GM04504 (cell line): ENCODE data around the gene TCEAL5.
"Not testable (repeated sequence)": the region's sequence is repeated elsewhere in the genome, so short reads cannot be mapped to it uniquely, and the experiment has no call there.

Source experiments
- DNase-seq: peaks from one replicate; pipeline ENCODE4 v3.0.0-alpha.2; 2012; ENCODE audit warnings: low read depth

Gene TCEAL5, protein sequence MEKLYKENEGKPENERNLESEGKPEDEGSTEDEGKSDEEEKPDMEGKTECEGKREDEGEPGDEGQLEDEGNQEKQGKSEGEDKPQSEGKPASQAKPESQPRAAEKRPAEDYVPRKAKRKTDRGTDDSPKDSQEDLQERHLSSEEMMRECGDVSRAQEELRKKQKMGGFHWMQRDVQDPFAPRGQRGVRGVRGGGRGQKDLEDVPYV

DNA sequence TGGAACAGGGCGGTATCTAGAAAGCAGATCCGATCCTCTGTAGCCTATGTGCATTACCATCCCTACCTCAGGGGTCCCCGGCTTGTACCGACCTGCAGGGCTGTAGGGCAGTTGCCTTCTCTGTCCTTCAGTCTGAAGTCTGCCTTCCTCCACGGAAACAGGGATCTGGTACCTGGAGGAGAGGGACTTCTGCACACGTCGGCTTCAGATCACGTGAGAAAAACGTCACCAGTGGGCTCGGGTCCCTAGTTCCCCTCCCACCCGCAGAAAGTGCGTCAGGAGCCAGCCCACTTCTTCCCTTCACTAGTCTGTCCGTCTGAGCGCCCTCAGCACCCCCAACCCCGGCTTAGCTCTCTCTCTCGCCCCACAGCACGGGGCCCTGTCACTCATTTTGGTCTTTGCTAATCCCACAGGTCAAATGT is at the start of gene TCEAL5:
Gene TCEAL5, minus strand, starts transcription at position 170 of the 422 bp plus-strand sequence. CDS start 2,187 bp downstream, outside the sequence.
- DNase-seq = no peak

DNA sequence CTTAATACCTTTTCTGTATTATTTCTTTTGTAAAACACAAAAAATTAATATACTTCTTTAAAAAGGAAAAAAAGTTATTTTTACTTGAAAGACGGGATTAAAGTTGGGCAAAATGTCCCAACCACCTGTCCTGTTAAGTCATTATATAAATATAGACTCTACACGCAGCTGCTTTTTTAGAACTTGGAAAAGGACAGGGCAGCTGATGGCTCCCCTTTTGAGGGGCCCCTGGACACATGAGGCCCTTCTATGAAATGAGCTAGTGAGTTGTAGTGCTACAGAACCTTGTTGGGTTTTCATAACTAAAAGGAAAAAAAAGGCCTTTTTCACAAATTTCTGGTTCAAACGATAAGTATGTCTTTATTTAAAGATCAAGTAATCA is 34.8 kb upstream of the TCEAL5 start:
- DNase-seq = no peak

DNA sequence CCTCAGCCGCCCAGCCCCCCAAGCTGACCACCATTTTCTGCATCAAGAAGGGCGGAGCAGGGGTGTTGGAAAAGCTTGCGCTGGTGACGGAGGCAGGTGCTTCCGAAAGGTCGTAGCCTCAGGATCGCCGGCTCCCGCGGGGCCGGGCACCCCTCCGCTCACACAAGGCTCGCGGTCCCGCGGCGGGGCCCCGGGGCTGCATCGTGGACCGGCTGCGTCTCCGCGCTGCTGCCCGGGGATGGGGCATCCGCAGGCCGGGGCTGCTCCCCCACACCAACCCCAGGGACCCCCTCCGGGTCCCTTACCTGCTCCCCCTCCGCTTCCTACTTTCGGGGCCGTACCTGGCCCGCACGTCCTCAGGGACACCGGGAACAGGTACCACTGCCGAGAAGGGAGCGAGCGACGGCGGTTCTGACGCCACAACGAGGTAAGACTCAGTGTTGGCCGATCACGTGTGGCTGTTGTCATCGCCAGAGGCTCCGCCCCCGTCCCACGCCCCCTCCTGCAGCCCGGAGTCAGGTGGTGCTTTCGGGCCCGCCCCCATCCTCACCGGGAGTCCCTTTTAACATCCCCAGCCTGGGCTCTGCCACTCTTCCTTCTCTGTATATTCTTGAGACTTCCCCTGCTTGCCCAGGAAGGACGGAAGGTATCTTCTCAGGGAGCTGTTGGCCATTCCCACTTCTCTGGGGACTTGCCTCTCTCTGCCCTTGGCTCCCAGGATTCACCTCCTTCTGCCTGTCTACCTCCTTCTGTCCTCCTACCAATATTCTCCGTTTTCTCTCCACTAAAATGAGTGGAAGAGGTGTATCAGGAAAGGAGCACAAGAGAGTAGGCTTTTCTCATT is 34.2 kb upstream of the TCEAL5 start, which contains the start of gene BEX2:
Gene BEX2, minus strand, starts transcription at position 436 of the 844 bp plus-strand sequence. CDS start 1,014 bp downstream, outside the sequence.
- DNase-seq = no peak

DNA sequence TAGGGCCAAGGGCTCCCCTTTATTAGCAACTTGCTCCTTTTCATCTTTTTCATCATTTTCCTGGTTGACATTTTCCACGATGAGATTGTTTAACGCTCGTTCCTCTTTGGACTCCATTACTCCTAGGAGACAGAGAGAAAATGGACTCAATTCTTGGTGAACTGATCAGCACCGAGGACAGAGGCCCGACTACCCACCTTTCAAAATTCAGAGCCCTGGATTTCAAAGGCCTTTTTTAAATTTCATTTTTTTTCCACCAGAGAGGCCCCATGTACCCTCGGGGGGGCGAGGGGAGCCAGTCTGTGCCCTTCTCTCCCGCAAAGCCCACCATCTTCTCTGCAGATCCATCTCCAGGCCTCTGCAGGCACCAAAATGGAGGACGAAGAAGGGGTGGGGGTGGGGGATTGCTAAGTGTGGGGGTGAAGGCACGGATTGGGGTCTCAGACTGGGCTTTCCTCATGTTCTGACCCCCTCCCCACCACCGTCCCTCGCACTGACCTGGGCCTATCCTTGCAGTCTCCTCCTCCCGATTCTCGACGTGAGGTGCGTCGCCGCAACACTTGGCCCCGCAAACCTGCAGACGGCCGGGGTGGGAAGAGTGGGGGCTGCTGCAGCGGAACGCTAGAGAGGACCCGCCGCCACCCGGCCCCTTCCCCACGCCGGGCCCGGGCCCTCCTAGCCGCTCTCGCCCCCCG is 33.5 kb upstream of the TCEAL5 start:
- no peak for DNase-seq

DNA sequence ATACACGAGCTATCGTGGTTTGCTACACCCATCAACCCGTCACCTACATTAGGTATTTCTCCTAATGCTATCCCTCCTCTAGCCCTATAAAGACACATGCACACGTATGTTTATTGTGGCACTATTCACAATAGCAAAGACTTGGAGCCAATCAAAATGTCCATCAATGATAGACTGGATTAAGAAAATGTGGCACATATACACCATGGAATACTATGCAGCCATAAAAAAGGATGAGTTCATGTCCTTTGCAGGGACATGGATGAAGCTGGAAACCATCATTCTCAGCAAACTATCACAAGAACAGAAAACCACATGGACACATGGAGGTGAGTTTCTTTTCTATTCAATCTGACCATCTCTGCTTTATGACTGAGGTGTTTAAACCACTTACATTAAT is 29.1 kb upstream of the TCEAL5 start:
- DNase-seq = not testable (repeated sequence)

DNA sequence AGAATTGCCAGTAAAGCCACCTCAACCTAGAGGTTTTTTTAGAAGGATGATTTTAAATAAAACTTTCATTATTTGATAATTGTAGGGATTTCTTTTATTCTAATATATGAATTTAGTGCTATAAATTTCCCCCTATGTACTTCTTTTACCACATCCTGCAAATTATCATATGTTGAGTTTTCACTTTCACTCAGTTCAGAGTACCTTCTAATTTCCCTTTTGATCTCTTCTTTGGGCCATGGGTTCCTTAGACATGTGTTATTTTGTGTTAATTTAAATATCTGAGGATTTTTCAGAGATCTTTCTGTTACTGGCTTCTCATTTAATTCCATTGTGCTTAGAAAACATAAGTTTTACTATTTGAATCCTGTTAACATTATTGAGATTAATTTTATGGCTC is 28.2 kb upstream of the TCEAL5 start:
- no peak for DNase-seq

DNA sequence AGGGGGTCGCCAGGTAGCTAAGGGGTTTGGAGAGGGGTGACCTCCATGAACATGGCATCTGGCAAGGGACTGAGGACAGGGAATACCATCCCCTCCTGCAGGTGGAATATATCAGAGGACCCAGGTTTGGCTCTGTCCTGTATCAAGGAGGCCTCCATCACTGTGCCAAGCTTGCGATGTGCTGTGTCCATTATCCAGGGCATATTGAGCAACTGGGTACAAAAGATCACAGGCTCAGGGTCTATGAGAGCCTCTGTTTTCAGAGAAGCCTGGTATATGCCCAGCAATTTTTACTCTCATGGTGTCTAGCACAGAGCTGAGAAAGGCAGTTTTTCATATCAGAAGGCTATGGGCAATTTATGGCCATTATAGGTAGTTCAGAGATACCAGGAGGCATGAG is 16.6 kb upstream of the TCEAL5 start:
- no peak for DNase-seq

DNA sequence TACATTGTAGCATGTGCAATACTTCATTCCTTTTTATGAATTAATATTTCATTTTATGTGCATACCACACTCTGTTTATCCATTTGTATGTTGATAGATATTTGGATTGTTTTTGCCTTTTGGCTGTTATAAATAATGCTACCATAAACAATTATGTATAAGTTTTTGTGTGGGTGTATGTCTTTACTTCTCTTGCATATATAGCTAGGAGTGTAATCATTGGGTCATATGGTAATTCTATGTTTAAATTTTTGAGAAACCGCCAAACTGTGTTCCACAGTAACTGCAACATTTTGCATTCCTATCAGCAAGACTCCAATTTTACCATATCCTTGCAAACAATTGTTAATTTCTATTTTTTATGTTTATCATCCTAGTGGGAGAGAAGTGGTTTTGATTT is 3.1 kb upstream of the TCEAL5 start:
- no peak for DNase-seq

DNA sequence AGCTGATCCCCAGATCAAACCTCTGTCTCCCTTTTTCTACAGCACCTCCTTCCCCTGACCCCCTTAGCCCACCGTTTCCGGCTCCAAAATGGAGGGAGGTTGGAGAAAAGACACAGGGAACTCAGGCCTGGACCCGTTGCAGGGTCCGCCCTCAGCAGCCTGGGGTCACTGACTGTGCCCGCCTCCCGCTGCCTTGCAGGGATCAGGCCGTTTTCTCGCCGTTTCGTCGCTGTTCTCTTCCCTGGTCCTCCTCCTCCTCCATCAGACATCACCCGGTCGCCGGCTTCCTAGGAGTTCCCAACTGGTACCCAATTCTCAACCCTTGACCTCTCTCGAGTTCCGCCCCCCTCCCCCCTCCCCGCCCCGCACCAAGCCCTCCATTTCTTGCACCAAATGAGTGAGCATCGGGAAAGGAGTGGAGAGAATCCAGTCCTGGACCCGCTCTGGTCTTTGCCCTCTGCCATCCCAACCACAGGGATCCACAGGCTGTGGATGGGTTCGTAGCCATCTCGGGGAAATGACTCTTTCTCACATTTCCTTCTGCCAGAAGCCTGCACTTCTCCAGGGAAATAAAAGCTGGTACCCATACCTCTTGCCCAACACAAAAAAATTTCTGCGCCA is 493 bp downstream of the TCEAL5 start:
- DNase-seq = no peak

DNA sequence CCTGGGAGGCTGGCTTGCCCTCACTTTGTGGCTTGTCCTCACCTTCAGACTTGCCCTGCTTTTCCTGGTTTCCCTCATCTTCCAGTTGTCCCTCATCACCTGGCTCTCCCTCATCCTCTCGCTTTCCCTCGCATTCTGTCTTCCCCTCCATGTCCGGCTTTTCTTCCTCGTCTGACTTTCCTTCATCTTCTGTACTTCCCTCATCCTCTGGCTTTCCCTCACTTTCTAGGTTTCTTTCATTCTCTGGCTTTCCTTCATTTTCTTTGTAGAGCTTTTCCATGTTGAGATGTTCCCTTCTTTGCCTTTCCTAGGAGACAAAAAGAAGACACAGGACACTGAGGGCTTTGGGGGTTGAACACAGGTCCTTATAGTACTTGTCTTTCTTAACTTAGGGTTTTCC is 2.3 kb downstream of the TCEAL5 start:
- DNase-seq = no peak

DNA sequence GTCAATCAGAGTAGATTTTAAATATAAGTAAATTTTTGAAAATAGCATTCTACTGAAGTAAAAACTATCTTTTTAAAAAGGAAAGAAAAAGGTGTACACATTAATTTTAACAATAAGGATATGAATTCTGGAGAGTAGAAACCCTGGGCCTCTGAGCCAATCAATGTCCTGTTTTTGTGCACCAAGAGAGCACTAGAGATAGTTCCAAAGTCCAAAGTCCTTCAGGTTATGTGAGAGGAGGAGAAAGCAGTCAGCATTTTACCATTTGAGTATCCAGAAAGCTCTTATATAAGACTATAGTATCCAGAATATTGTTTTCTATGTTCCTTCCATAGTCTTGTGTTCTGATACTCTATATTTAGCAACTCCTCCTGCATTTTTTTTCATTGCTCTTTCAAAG is 18.3 kb downstream of the TCEAL5 start:
- DNase-seq = no peak

DNA sequence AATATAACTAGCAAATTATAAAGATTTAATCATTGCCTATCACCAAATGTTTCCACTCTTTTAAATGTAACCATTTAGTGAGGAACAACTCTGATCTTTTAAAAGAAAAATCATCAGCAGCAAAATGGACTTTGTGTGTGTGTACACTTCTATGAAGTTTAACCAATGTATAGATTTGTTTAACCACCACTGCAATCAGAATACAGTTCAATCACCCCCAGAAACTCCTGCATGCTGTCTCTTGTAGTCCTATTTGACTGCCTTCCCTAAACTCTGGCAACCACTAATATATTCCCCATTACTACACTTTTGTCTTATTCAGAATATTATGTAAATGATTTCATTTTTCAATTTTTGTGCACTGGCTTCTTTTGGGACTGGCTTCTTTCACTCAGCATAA is 19.9 kb downstream of the TCEAL5 start:
- DNase-seq = no peak

DNA sequence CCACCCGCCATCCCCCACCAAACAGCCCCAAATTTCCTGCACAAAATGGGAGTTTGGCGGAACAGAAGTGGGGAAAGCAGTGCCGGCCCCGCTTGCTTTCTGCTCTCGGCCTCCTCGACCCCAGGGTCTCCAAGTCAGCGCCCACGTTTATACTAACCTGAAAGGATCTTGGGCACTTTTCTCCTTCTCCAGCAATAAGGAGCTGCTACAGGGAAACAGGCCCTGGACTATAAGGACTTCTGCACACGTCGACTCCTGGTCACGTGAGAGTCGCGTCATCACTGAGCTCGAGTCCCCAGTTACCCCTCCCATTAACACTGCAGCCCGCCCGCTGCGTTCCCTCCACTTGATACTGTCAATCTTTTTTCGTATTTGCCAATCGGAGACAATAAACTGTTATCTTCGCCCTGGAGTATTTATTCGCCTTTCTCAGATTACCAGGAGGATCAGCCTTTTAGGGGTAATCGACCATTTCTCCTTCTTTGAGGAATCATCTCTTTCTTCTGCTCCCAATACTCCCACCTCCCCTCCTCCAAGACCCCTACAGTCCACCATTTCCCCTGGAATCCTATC is 21.5 kb downstream of the TCEAL5 start, which contains the start of gene TCEAL8:
Gene TCEAL8, minus strand, starts transcription at position 235 of the 573 bp plus-strand sequence. CDS start 1,176 bp downstream, outside the sequence.
- DNase-seq = peak; percentile 27

DNA sequence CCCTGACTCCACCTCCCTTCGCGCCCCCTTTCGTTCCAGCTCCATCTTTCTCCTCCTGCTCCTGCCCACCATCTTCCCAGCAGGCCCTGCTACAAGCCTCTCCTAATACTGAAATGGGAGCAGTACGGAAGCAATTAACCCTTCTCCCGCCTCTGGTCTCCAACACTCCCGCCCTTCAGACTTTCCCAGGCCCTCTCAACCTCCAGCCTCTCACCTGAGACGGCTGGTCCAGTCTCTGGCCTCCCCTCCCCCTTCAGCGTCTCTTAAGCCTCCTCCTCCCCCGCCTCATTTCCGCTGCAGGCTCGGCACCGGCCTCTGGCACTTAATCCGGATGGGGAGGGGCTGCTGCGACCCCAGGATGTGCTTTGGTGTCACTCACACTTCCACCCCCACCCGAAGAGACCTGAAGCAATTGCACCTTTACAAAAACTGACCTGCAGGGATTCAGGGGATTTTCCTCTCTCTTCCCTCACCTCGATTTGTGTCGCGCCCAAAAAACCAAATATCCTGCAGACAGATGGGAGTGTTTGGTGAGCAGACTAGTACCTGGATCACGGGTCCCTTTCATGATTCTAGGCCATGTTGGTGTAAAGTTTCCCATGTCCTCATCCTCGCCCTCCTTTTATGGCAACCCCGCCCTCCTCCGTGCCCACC is 22.3 kb downstream of the TCEAL5 start:
- DNase-seq = peak; percentile 9

DNA sequence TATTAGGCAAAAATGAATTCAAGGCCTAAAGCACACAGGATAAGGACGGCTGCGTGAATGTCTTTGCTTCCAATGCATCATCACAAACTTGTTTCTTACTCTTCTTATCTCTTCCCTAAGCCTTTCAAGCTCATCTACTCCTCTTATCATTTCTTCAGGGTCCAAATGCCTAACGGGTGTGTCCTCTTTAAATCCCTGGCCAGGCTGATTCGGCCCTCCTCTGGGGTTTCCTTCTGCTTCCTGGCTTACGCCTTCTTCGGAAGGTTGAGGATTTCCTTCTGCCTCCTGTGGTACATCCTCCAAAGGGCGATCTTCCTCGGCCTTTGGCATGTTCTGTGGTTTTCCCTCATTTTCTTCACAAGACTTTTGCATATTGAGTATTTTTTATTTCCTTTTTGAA is 22.9 kb downstream of the TCEAL5 start:
- DNase-seq = no peak

DNA sequence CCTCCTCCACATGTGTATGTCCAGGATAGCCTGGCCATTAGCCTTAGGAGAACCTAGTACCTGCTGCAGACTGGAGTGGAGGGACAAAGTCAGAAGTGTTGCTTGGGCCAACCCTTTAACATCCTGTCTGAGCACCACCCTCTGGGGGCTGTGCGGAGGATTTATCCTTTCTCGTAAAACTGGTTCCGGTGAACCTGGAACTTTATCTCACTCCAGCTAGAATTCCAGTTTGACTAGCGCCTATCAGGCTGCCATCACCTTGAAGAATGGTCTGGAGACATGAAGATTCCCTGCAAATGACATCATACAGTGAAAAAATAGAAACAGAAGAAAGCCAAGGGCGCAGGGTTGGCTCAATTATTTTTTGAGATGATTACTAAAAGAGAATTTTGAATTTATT is 25.6 kb downstream of the TCEAL5 start:
- DNase-seq = no peak

DNA sequence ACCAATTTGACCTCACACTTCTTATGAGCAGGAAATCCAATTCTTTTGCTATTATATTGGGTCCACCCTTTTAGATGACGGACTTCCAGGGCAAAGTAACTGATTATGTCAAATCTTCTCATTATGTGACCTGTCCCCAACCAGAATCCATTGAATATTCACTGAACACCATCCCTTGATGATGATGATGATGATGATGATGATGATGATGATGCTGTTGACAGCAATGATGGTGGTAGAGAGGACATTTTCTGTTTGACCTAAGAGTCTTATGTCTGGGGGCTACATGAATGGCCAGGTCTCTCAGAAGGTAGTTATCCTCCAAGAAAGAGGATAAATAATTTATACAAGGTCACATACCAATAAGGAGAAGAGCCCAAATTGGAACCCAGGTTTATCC is 26.7 kb downstream of the TCEAL5 start:
- no peak for DNase-seq

DNA sequence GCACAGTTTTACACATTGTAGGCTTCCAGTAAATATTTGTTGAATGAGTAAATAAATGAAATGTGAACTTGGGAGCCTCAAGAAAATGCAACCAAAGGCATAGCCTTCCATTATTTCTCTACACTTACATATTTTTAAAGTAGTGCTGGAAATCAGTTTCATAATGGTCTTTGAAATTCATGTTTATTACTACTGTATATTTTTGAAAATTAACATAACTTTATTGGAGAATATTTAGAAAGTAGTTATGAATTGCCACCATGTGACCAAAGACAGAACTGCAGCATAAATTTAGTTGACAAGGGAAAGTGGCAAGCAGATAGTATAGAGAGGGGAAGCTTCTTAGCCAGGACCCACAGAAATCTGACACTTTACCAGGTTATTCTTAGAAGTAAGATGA is 28.0 kb downstream of the TCEAL5 start:
- DNase-seq = no peak

DNA sequence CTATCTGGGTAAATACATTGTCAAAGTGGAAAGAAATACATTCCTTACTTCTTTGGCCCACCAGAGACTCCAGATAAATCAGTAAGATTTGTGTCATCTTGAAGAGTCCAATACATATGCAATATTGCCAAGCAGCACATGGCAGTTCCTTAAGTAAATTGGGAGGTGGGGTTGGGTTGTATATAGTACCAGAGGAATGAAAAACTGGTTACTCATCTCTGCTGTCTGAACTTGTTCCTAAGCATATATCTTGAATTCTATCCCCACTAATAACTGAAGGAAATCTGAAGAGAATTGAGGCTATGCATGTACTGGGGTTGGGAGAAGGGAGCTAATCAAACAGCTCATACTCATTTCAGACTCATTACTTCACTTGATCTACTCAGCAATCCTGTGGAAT is 36.4 kb downstream of the TCEAL5 start:
- DNase-seq = no peak

DNA sequence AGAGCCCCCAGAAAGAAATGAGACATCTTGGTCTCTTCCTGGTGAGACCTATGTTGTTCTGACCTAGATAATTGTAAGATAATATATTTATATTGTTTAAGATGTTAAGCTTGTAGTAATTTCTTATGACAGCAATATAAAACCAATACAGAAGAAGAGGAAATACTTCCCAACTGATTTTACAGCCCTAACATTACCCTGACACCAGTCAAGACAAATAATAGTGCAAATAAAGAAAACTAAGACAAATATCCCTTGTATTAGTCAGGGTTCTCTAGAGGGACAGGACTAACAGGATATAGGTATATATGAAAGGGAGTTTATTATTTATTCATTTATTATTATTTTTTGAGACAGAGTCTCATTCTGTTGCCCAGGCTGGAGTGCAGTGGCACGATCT is 40.3 kb downstream of the TCEAL5 start:
- no peak for DNase-seq

DNA sequence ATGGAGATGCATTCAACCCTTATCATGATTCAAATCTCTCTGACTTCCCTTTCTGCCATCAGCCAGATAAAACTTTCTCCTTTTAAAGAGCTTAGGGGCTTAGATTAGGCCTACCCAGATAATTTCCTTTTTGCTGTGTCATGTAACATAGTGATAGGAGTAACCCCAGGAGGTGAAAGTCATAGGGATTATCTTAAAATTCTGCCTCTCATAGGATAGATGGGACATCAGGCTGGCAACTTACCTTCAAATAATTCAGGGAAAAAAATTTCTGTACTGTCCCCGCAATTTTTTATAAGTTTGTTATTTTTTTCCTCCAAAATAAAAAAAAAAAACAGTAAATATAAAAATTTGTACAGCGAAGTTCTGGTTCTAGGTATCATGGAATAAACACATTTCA is 40.9 kb downstream of the TCEAL5 start:
- DNase-seq = not testable (repeated sequence)
